CD4-positive, alpha-beta T cell (primary cell): ENCODE measurements around the gene BEND2. TPM values are rescaled to one million over a fixed set of nuclear protein-coding genes. Genes with fewer than 3 reads are reported as not detected.

ENCODE experiments used
- ATAC-seq: fragments of 200-7000 bp; cut with Tn5 transposase; one replicate; pipeline ENCODE4 v1.10.0; 2022; ENCODE audit warnings: mild to moderate bottlenecking; ENCODE audit not compliant: poor library complexity
- CTCF ChIA-PET: fragments of 350-600 bp; sonication (Branson Sonifier 250); formaldehyde crosslinking; loops from one replicate; lab custom pipeline; 2021; ENCODE audit warnings: antibody characterized with exemption, inconsistent platforms; lab: Charles Lee
- POLR2A ChIA-PET: fragments of 350-600 bp; sonication (Branson Sonifier 250); formaldehyde crosslinking; loops from one replicate; lab custom pipeline; 2021; ENCODE audit warnings: antibody characterized with exemption, inconsistent platforms; lab: Charles Lee
- DNase-seq, 14 experiments: peaks; one replicate each; pipeline ENCODE4 v3.0.0-alpha.2; 2013 to 2020; ENCODE audit warnings: mixed read lengths in 2 of 14
- H3K27ac ChIP-seq, 2 donors: one replicate each; pipeline versions ENCODE4 v1.5.1 to v1.7.0; 2013; ENCODE audit warnings: low read length in 2 of 2, low read depth in 1 of 2, mild to moderate bottlenecking in 1 of 2
- H3K27me3 ChIP-seq, 2 experiments: 1 replicate in 1 of 2; 2 replicates in 1 of 2; pipeline versions ENCODE4 v1.6.1 to v1.7.0; 2013; ENCODE audit warnings: low read length in 2 of 2, control low read depth in 1 of 2, mild to moderate bottlenecking in 1 of 2, moderate library complexity in 1 of 2; ENCODE audit not compliant: insufficient read depth in 2 of 2, control insufficient read depth in 1 of 2
- H3K36me3 ChIP-seq: one replicate; pipeline ENCODE4 v1.6.1; 2013; ENCODE audit warnings: low read length, control low read depth; ENCODE audit not compliant: insufficient read depth
- H3K4me1 ChIP-seq: one replicate; pipeline ENCODE4 v1.6.1; 2013; ENCODE audit warnings: low read length, control low read depth; ENCODE audit not compliant: insufficient read depth
- H3K4me3 ChIP-seq: one replicate; pipeline ENCODE4 v1.5.1; 2013; ENCODE audit warnings: mild to moderate bottlenecking, low read length, moderate library complexity
- H3K9me3 ChIP-seq, 2 experiments: 1 replicate in 1 of 2; 2 replicates in 1 of 2; pipeline versions ENCODE4 v1.6.1 to v1.7.0; 2013; ENCODE audit warnings: low read length in 2 of 2, mild to moderate bottlenecking in 2 of 2, control low read depth in 1 of 2, moderate library complexity in 1 of 2; ENCODE audit not compliant: control insufficient read depth in 1 of 2, insufficient read depth in 1 of 2
- H3K27ac Mint-ChIP-seq: one replicate; pipeline ENCODE4 v1.8.0; 2020; ENCODE audit warnings: mixed read lengths
- H3K27me3 Mint-ChIP-seq: one replicate; pipeline ENCODE4 v1.8.0; 2021; ENCODE audit warnings: mixed read lengths
- H3K36me3 Mint-ChIP-seq: one replicate; pipeline ENCODE4 v1.8.0; 2021; ENCODE audit warnings: low read depth, mixed read lengths
- H3K4me1 Mint-ChIP-seq: one replicate; pipeline ENCODE4 v1.8.0; 2021; ENCODE audit warnings: low read depth, mixed read lengths
- H3K4me3 Mint-ChIP-seq: one replicate; pipeline ENCODE4 v1.8.0; 2020; ENCODE audit warnings: mild to moderate bottlenecking, mixed read lengths
- H3K9me3 Mint-ChIP-seq: one replicate; pipeline ENCODE4 v1.8.0; 2020; ENCODE audit warnings: mixed read lengths
- intact Hi-C, 2 experiments: fragments of 100-400 bp; cut with DNase I in 1 of 2; cut with micrococcal nuclease in 1 of 2; formaldehyde crosslinking; loops; one replicate each; pipeline versions ENCODE4 v1.15.1 to v1.9.0; 2023 to 2025; cut with DNase I, micrococcal nuclease
- total RNA-seq, 174 experiments: library from RNA in 2 of 174; stranded (reverse) in 2 of 174; gene quantifications; one replicate each; pipeline ENCODE4 v1.2.3 and lab custom pipeline; 2021 to 2026
- TF ChIP-seq, protein P1 (sequence below): fragments of 200-600 bp; IDR thresholded peaks from one replicate; pipeline ENCODE4 v1.8.0; 2022; ENCODE audit warnings: antibody characterized with exemption, mild to moderate bottlenecking

The BEND2 gene
- total RNA-seq, 2 experiments from 2014 or later, result not detected

- TF ChIP-seq, protein P1, sequence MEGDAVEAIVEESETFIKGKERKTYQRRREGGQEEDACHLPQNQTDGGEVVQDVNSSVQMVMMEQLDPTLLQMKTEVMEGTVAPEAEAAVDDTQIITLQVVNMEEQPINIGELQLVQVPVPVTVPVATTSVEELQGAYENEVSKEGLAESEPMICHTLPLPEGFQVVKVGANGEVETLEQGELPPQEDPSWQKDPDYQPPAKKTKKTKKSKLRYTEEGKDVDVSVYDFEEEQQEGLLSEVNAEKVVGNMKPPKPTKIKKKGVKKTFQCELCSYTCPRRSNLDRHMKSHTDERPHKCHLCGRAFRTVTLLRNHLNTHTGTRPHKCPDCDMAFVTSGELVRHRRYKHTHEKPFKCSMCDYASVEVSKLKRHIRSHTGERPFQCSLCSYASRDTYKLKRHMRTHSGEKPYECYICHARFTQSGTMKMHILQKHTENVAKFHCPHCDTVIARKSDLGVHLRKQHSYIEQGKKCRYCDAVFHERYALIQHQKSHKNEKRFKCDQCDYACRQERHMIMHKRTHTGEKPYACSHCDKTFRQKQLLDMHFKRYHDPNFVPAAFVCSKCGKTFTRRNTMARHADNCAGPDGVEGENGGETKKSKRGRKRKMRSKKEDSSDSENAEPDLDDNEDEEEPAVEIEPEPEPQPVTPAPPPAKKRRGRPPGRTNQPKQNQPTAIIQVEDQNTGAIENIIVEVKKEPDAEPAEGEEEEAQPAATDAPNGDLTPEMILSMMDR, result no peak
- H3K36me3 ChIP-seq, result no peaks in the 10 kb centered on the region
- DNase-seq, result no peak
- Mint-ChIP-seq H3K27ac (no peak overlapping the region), H3K36me3 (no peaks in the 10 kb centered on the region), H3K4me1 (no peaks in the 10 kb centered on the region), H3K9me3 (no peaks in the 10 kb centered on the region), H3K4me3 (no peak overlapping the region), H3K27me3 (peaks cover 5% of the 10 kb centered on the region)
- H3K9me3 ChIP-seq, result no peaks in the 10 kb centered on the region
- no peak overlapping the region for H3K27ac ChIP-seq
- ChIA-PET CTCF (no interaction called here), POLR2A (no interaction called here)
- H3K4me3 ChIP-seq, result no peak overlapping the region
- H3K27me3 ChIP-seq, result no peaks in the 10 kb centered on the region
- no peaks in the 10 kb centered on the region for H3K4me1 ChIP-seq
- no peak for ATAC-seq
- intact Hi-C loops, result no loop called here
Measured at GRCh38 chrX:18166068-18166467, 54.6 kb downstream of the BEND2 start.

DNA sequence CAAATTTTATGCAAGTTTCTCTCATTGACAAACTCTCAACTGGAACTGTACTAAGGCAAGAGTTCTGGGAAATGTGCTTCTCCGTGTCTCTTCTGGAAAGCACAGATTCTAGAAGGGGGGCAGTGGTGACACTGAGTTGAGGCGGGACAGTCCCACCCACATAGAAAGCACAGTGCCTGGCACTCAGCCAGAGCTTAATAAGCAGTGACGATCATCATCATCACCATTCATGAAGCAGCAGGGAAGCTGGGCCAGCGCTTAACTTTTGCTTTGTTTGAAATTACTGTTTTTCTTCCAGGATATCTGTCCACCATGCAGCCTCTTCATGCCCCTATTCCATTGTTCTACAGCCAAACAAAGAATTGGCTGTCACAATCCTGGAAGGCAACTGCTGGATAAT lies 60.3 kb downstream of the BEND2 start:
- intact Hi-C loops, result no loop called here
- H3K27ac ChIP-seq, result no peak overlapping the region
- H3K27me3 Mint-ChIP-seq, result no peaks in the 10 kb centered on the region
- H3K4me1 ChIP-seq, result no peaks in the 10 kb centered on the region
- CTCF ChIA-PET, result no interaction called here
- H3K27me3 ChIP-seq, result no peaks in the 10 kb centered on the region
- peaks cover 4% of the 10 kb centered on the region for H3K9me3 Mint-ChIP-seq
- no peaks in the 10 kb centered on the region for H3K36me3 Mint-ChIP-seq
- ATAC-seq (no peak), DNase-seq (no peak)
- H3K4me3 ChIP-seq, result no peak overlapping the region
- no peak overlapping the region for H3K4me3 Mint-ChIP-seq
- H3K9me3 ChIP-seq, result no peaks in the 10 kb centered on the region
- POLR2A ChIA-PET, result no interaction called here
- TF ChIP-seq, protein P1, result no peak
- H3K27ac Mint-ChIP-seq, result no peak overlapping the region
- no peaks in the 10 kb centered on the region for H3K36me3 ChIP-seq
- no peaks in the 10 kb centered on the region for H3K4me1 Mint-ChIP-seq

- no peak for DNase-seq
- Histone ChIP-seq H3K4me3 (no peak overlapping the region), H3K9me3 (no peaks in the 10 kb centered on the region), H3K27ac (no peak overlapping the region), H3K4me1 (no peaks in the 10 kb centered on the region), H3K36me3 (no peaks in the 10 kb centered on the region), H3K27me3 (no peaks in the 10 kb centered on the region)
- POLR2A ChIA-PET, result no interaction called here
- Mint-ChIP-seq H3K9me3 (peaks cover 4% of the 10 kb centered on the region), H3K36me3 (no peaks in the 10 kb centered on the region), H3K4me3 (no peak overlapping the region), H3K27me3 (no peaks in the 10 kb centered on the region), H3K27ac (no peak overlapping the region), H3K4me1 (no peaks in the 10 kb centered on the region)
- CTCF ChIA-PET, result no interaction called here
- TF ChIP-seq, protein P1, result no peak
- intact Hi-C loops, result no loop called here
- ATAC-seq, result no peak
Measured at GRCh38 chrX:18158963-18159362, 61.7 kb downstream of the BEND2 start.
